NCI-H345 treated with DMSO at 0.1 percent for 48 hours (cell line): ENCODE data around the gene WASF3.
A peak's percentile ranks its signal among the peaks of the same experiment; 100 is the strongest.

Experiments used
- DNase-seq: peaks from one replicate; lab custom pipeline; 2025; ENCODE audit not compliant: unreplicated experiment; lab: John Stamatoyannopoulos, UW

Gene WASF3

GRCh38 chr13:26544707-26545106 lies 12.8 kb upstream of the WASF3 start:
- DNase-seq: no peak

GRCh38 chr13:26548205-26548765 lies 9.2 kb upstream of the WASF3 start:
- DNase-seq: no peak

GRCh38 chr13:26549713-26550112 lies 7.8 kb upstream of the WASF3 start:
- DNase-seq: no peak

GRCh38 chr13:26551255-26551860 lies 6.1 kb upstream of the WASF3 start:
- no peak for DNase-seq

- DNase-seq: no peak
Measured at GRCh38 chr13:26555413-26555812, 2.1 kb upstream of the WASF3 start.

- peak; percentile 71 for DNase-seq
Measured at GRCh38 chr13:26557051-26557392, 461 bp upstream of the WASF3 start.

- DNase-seq: no peak
Measured at GRCh38 chr13:26558074-26558805, 757 bp downstream of the WASF3 start.

- no peak for DNase-seq
Measured at GRCh38 chr13:26558987-26559386, 1.5 kb downstream of the WASF3 start.

- DNase-seq: no peak
Measured at GRCh38 chr13:26560456-26560855, 3.0 kb downstream of the WASF3 start.

GRCh38 chr13:26561067-26561466 lies 3.6 kb downstream of the WASF3 start:
- DNase-seq: no peak

GRCh38 chr13:26561651-26562511 lies 4.4 kb downstream of the WASF3 start:
- no peak for DNase-seq

- DNase-seq: no peak
Measured at GRCh38 chr13:26562512-26562890, 5.0 kb downstream of the WASF3 start.

GRCh38 chr13:26563713-26564112 lies 6.2 kb downstream of the WASF3 start:
- no peak for DNase-seq

GRCh38 chr13:26568132-26568815 lies 10.8 kb downstream of the WASF3 start:
- DNase-seq: no peak

- no peak for DNase-seq
Measured at GRCh38 chr13:26571518-26571917, 14.0 kb downstream of the WASF3 start.

GRCh38 chr13:26575244-26575643 lies 17.8 kb downstream of the WASF3 start:
- DNase-seq: no peak

GRCh38 chr13:26579580-26579979 lies 22.1 kb downstream of the WASF3 start:
- DNase-seq: no peak

- DNase-seq: no peak
Measured at GRCh38 chr13:26583662-26584061, 26.2 kb downstream of the WASF3 start.

GRCh38 chr13:26584713-26585112 lies 27.2 kb downstream of the WASF3 start:
- DNase-seq: no peak

GRCh38 chr13:26585136-26585535 lies 27.7 kb downstream of the WASF3 start:
- DNase-seq: no peak

GRCh38 chr13:26587251-26587650 lies 29.8 kb downstream of the WASF3 start:
- DNase-seq: no peak
